GM21526 (cell line): ENCODE data around the gene DYDC1.
"Not testable (repeated sequence)": the region's sequence is repeated elsewhere in the genome, so short reads cannot be mapped to it uniquely, and the experiment has no call there.

Experiments
- ATAC-seq: cut with Tn5 transposase; IDR thresholded peaks from one replicate; pipeline ENCODE4 v1.9.1; 2021; ENCODE audit warnings: moderate library complexity; ENCODE audit not compliant: unreplicated experiment, low FRiP score

The DYDC1 gene

DNA sequence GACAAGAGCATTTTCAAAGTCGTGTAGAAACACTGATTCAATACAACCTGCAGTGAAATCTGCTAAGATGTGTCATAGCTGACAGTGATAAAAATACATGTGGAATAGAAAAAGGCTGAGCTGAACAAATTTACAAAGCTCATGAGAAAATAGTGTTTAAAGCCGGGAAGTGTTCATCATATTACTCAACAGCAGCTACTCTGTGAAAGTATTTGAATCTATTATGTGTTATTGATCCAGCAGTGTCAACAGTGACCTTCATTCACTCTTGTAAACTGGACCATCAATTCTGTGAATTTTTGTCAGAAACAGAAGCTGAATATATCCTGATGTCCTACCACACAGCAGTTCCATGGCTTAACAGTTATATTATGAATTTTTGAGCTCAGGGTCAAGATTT, 11.6 kb downstream of the DYDC1 start:
- ATAC-seq = no peak

DNA sequence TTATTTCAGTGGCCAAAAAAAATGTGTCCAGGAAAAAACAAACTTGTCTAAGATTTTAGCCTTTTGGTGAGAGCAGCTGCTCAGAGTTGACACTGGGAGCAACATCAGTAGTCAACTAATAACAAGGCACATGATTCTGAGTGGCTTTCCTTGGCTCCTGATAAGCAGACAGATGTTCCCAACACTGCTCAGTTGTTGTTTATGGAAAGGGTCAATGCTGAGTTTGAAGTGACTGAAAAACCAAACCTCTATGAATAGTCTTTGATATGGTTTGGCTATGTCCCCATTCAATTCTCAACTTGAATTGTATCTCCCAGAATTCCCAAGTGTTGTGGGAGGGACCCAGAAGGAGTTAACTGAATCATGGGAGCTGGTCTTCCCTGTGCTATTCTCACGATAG, 12.3 kb downstream of the DYDC1 start:
- ATAC-seq = no peak

GRCh38 chr10:80333983-80334382, 22.6 kb downstream of the DYDC1 start:
- ATAC-seq = no peak

- ATAC-seq = no peak
Observed at GRCh38 chr10:80324891-80325364, 31.6 kb downstream of the DYDC1 start.

DNA sequence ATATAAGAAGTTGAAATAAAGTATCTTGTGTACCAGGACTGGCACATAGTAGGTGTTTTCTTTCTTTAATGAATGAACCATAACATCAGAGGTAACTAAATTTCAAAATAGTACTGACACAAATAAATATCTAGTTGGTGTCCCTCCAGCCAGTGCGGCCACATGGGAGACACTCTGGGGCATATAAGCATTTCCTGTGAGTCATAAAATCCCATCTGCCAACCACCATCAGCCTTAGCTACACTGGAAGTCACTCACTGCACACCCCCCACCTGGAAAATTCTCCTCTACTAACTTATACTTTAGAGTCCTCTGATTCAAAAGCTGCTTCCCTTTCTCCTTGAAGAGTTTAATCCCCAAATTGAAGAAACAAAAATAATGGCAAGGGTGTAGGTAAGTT, 32.5 kb downstream of the DYDC1 start:
- no peak for ATAC-seq

- ATAC-seq = no peak
Observed at GRCh38 chr10:80323311-80323710, 33.2 kb downstream of the DYDC1 start.

DNA sequence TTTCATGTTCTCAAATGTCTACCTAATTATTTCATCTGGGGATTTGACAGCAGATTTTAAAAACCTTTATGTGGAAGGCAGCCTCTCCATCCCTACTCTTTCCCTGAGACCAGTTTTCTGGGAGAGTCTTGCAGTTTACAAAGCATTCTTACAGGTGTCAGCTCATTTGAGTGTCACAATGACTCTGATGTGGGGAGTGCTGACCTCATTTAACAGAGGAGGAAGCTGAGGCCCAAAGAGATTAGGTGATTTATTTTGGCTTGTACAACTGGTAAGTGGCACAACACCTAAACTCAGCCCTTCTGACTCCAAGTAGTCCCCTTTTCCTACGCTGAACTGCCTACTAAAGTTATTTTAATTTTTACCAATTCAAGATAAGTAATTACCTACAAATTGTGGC, 33.8 kb downstream of the DYDC1 start:
- ATAC-seq = no peak

- no peak for ATAC-seq
Observed at GRCh38 chr10:80322158-80322557, 34.4 kb downstream of the DYDC1 start.

DNA sequence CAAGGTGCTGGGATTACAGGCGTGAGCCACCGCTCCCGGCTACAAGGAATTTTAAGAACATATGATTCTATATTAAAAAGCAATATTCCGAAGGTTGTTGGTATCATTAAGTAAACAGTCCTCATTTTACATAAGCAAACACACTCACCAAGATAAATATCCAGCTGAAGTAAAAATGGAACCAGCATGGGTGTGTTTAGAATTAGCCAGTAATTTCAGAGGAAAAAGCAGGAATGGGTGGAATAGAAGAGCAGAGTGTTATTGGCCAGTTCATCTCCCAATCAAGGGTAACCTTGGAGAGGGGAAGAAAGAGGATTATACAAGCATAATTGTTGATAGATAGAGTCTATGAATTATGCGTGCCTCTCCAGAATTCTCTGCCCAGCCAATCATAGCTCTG, 35.4 kb downstream of the DYDC1 start:
- no peak for ATAC-seq

- ATAC-seq = no peak
Observed at GRCh38 chr10:80320377-80320776, 36.2 kb downstream of the DYDC1 start.

- no peak for ATAC-seq
Observed at GRCh38 chr10:80319725-80320290, 36.7 kb downstream of the DYDC1 start.

- ATAC-seq = no peak
Observed at GRCh38 chr10:80319318-80319717, 37.2 kb downstream of the DYDC1 start.

- no peak for ATAC-seq
Observed at GRCh38 chr10:80318742-80319141, 37.8 kb downstream of the DYDC1 start.

DNA sequence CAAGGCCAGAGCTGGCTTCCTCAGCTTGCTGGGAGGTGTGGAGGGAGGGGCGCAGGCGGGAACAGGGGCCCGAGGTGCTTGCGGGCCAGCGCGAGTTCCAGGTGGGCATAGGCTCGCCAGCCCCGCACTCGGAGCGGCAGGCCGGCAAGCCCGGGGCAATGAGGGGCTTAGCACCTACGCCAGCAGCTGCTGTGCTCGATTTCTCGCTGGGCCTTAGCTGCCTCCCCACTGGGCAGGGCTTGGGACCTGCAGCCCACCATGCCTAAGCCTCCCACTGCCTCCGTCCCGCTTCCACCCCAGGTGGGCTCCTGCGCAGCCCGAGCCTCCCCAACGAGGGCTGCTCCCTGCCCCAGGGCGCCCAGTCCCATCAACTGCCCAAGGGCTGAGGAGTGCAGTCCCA, 41.2 kb downstream of the DYDC1 start:
- no peak for ATAC-seq

DNA sequence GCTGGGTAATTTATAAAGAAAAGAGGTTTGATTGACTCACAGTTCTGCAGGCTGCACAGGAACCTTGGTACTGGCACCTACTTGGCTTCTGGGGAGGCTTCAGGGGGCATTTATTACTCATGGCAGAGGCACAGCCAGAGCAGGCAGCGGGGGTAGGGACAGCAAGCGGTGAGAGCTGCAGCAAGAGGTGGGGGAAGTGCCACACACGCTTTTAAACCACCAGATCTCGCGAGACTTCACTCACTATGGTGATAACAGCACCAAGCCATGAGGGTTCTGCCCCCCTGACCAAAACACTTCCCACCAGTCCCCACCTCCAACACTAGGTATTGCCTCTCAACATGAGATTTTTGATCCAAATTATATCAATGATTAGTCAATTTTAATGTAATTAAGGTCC, 43.0 kb downstream of the DYDC1 start:
- ATAC-seq = no peak

- ATAC-seq = not testable (repeated sequence)
Observed at GRCh38 chr10:80305989-80306388, 50.6 kb downstream of the DYDC1 start.

- ATAC-seq = no peak
Observed at GRCh38 chr10:80296942-80297341, 59.6 kb downstream of the DYDC1 start.

DNA sequence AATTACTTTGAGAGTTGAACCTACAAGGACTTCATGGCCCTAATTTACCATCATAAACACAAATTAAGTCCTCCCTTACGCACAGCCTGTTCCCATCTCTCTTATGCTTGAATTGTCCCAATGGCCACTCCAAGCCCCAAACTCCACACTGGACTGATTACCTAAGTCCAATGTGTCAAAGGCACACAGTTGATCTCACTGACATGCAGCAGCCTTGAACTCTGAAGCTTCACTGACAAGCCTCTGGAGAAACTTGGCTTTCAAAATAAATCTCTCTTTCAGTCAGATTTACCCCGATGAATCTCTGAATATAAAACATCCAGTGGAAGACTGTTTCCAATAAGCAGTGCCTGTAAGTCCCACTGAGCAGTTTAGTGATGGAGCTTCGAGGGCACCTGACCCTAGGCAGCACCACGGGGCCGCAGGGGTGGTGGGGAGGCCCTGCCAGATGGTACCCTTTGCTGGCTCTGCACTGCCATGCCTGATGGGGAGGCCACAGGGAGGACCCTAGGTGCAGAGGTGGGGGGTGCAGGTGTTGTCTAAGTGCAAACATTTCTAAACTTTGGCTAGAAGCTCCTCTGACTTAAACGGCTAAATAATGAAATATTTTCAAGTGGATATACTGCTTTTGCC, 63.8 kb downstream of the DYDC1 start:
- ATAC-seq = no peak

- ATAC-seq = no peak
Observed at GRCh38 chr10:80290474-80291220, 65.9 kb downstream of the DYDC1 start.

- ATAC-seq = no peak
Observed at GRCh38 chr10:80289451-80290287, 66.9 kb downstream of the DYDC1 start, which contains the start of gene MAT1A. Gene MAT1A, minus strand, starts transcription at chr10:80289658. Its CDS starts 235 bp downstream, at chr10:80289423.

GRCh38 chr10:80288849-80289248, 67.7 kb downstream of the DYDC1 start:
- ATAC-seq = no peak
